ENCODE data around the gene INSRR.

- no peak for TF ChIP-seq MAX (IDR thresholded peaks at IDR 0.05)
- no peak for TF ChIP-seq CTCF (IDR thresholded peaks at IDR 0.05; ENCODE audit: low read depth, low read length, missing input control)
These were observed 27.8 kb upstream of the INSRR start for GRCh38 chr1:156886583-156887281.
